Measurements from ENCODE around the gene COPZ2.

DNA sequence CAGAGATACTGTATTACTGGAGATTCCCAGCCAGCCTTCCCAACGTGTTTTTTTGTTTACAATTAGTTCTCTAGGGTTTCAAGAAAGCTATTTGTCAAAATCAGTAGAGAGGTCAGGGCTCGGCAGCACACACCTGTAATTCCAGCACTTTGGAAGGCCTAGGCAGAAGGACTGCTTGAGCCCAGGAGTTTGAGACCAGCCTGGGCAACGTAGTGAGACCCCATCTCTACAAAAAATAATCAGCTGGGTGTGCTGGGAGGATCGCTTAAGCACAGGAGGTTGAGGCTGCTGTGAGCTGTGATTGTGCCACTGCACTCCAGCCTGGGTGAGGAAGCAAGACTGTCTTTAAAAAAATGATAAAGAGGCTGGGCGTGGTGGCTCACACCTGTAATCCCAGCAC is 44.3 kb upstream of the COPZ2 start:
- TF ChIP-seq CTCF (IDR thresholded peaks at IDR 0.05) (no peak), POLR2A (IDR thresholded peaks at IDR 0.05) (no peak), POLR2AphosphoS5 (IDR thresholded peaks at IDR 0.05) (no peak)

Data from upper lobe of left lung (tissue), 4 donors.